DOHH2 (cell line): ENCODE data around the gene SLC19A1.

Experiments
- H3F3A ChIP-seq: fragments of 200-600 bp; sonication (generic), shearing (Covaris generic); 2 replicates; pipeline ENCODE4 v1.6.0; 2016; ENCODE audit warnings: antibody characterized with exemption, mild to moderate bottlenecking; ENCODE audit not compliant: control insufficient read depth, insufficient read depth
- H3K27ac ChIP-seq: fragments of 200-600 bp; sonication (generic); 2 replicates; pipeline ENCODE4 v1.5.1; 2014; ENCODE audit warnings: low read depth, mild to moderate bottlenecking, low read length, moderate library complexity
- H3K27me3 ChIP-seq: fragments of 200-600 bp; sonication (generic); 2 replicates; pipeline ENCODE4 v1.6.1; 2014; ENCODE audit warnings: mild to moderate bottlenecking, low read length, mixed read lengths; ENCODE audit not compliant: control insufficient read depth
- H3K36me3 ChIP-seq: fragments of 200-600 bp; sonication (generic); 2 replicates; pipeline ENCODE4 v1.6.1; 2014; ENCODE audit warnings: mild to moderate bottlenecking, low read length, moderate library complexity, mixed read lengths; ENCODE audit not compliant: control insufficient read depth
- H3K4me1 ChIP-seq: fragments of 200-600 bp; sonication (generic); 2 replicates; pipeline ENCODE4 v1.6.1; 2014; ENCODE audit warnings: mild to moderate bottlenecking, low read length, mixed read lengths; ENCODE audit not compliant: control insufficient read depth
- H3K4me2 ChIP-seq: fragments of 200-600 bp; sonication (generic); 2 replicates; pipeline ENCODE4 v1.6.0; 2014; ENCODE audit warnings: mild to moderate bottlenecking, low read length, moderate library complexity
- H3K4me3 ChIP-seq: fragments of 200-600 bp; sonication (generic); 2 replicates; pipeline ENCODE4 v1.5.1; 2014; ENCODE audit warnings: mild to moderate bottlenecking, low read length, mixed read lengths
- H3K79me2 ChIP-seq: fragments of 200-600 bp; sonication (generic); 2 replicates; pipeline ENCODE4 v1.6.1; 2014; ENCODE audit warnings: mild to moderate bottlenecking, low read length, mixed read lengths; ENCODE audit not compliant: control insufficient read depth
- H3K9me2 ChIP-seq: fragments of 200-600 bp; sonication (generic); replicated peaks from 2 replicates; pipeline ENCODE4 v1.6.1; 2014; ENCODE audit warnings: mild to moderate bottlenecking, low read length, mixed read lengths; ENCODE audit not compliant: control insufficient read depth
- H3K9me3 ChIP-seq: fragments of 200-600 bp; sonication (generic); 2 replicates; pipeline ENCODE4 v1.6.1; 2014; ENCODE audit warnings: antibody characterized with exemption, low read length, mixed read lengths; ENCODE audit not compliant: control insufficient read depth, insufficient read depth
- H4K20me1 ChIP-seq: fragments of 200-600 bp; sonication (generic); 2 replicates; pipeline ENCODE4 v1.6.0; 2014; ENCODE audit warnings: low read depth, mild to moderate bottlenecking, antibody characterized with exemption, low read length, moderate library complexity; ENCODE audit not compliant: control insufficient read depth, insufficient read depth
- CTCF ChIP-seq: fragments of 200-600 bp; sonication (generic); IDR thresholded peaks from one replicate; pipeline ENCODE4 v1.5.1; 2014; ENCODE audit warnings: antibody characterized with exemption, mild to moderate bottlenecking, low read depth, low read length; ENCODE audit not compliant: poor library complexity, severe bottlenecking
- EZH2phosphoT487 ChIP-seq: fragments of 200-600 bp; sonication (generic); IDR thresholded peaks from 2 replicates; pipeline ENCODE4 v1.6.1; 2017; ENCODE audit warnings: borderline replicate concordance, mild to moderate bottlenecking, antibody characterized with exemption, low read length, moderate library complexity, mixed read lengths

The SLC19A1 gene

GRCh38 chr21:45451771-45452182 lies 90.5 kb downstream of the SLC19A1 start:
- Histone ChIP-seq H3K27ac (no peak overlapping the region), H3K36me3 (no peaks in the 10 kb centered on the region), H3K4me1 (no peaks in the 10 kb centered on the region), H4K20me1 (no peaks in the 10 kb centered on the region), H3K9me3 (peaks cover 46% of the 10 kb centered on the region), H3K4me3 (no peak overlapping the region), H3F3A (peaks cover 12% of the 10 kb centered on the region), H3K79me2 (no peaks in the 10 kb centered on the region), H3K27me3 (no peaks in the 10 kb centered on the region), H3K9me2 (no peaks in the 10 kb centered on the region), H3K4me2 (no peak overlapping the region)
- TF ChIP-seq CTCF = no peak
- TF ChIP-seq EZH2phosphoT487 = no peak

DNA sequence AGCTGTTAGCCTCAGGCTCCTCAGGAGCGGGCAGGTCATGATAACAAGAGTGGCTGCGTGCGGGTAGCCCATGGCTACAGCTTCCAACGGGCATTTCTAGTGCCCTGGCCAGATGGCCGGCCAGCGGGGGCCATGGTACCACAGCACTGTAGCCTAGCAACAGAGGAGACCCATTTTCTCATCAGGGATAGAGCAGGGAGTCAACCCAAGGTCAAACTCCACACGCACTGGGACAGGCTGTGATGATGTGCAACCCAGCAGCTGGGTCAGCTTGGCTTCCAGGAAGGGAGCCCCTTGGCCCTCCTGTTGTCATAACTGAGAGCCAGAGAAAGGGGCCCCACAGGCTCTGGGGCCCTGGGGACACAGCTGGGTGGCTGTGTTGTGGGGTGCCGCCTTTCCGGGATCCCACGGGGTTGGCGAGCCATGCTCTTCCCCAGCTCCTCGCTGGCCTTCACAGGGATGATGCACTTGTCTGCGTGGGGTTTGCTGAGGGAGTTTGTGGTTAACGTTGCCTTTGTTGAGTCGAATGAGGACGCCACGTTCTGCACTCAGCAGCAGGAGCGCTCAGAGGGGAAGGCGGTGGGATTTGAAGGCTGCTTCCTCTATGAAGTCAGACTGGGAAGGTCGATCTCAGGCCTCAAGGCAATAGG lies 91.0 kb downstream of the SLC19A1 start:
- no peaks in the 10 kb centered on the region for H3K27me3 ChIP-seq
- H3K9me3 ChIP-seq = peaks cover 46% of the 10 kb centered on the region
- no peaks in the 10 kb centered on the region for H3K4me1 ChIP-seq
- H3F3A ChIP-seq = peaks cover 12% of the 10 kb centered on the region
- H3K4me2 ChIP-seq = no peak overlapping the region
- H3K27ac ChIP-seq = no peak overlapping the region
- H4K20me1 ChIP-seq = no peaks in the 10 kb centered on the region
- H3K4me3 ChIP-seq = no peak overlapping the region
- H3K79me2 ChIP-seq = no peaks in the 10 kb centered on the region
- no peaks in the 10 kb centered on the region for H3K36me3 ChIP-seq
- no peak for TF ChIP-seq EZH2phosphoT487
- no peak for TF ChIP-seq CTCF
- no peaks in the 10 kb centered on the region for H3K9me2 ChIP-seq

DNA sequence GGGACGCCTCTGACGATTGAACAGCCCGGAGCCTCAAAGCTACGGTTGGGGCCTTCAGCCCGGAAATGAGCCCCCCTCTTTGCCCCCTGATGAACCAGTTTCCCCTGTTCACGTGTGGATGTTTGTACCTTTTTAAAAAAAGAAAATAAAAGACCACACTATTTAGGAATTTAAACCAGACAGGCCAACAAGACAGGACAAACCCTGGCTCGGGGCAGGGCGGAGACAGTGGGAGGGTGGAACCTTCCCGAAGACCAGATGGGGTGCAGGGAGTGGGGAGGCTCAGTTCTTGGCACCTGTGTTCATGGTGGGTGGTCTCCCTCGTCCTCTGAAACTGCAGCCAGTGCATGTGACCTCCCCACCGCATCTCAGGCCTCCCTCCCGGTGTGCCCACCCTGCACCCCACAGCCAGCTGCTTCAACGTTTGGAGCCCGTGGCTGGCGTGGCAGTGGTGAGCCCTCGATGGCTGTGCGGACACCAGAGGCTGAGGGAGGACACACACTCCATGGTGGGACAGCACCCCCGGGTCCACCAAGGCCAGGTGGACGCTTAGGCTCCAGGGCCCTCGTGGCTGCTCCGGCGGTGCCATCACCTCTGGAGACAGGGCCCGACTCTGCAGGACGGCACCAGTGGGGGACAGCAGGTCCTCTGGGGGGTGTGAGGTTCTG lies 91.7 kb downstream of the SLC19A1 start:
- no peaks in the 10 kb centered on the region for H3K4me1 ChIP-seq
- peaks cover 12% of the 10 kb centered on the region for H3F3A ChIP-seq
- no peaks in the 10 kb centered on the region for H3K79me2 ChIP-seq
- no peaks in the 10 kb centered on the region for H3K27me3 ChIP-seq
- no peak for TF ChIP-seq EZH2phosphoT487
- TF ChIP-seq CTCF = no peak
- no peaks in the 10 kb centered on the region for H3K36me3 ChIP-seq
- no peak overlapping the region for H3K27ac ChIP-seq
- H3K4me2 ChIP-seq = no peak overlapping the region
- peaks cover 46% of the 10 kb centered on the region for H3K9me3 ChIP-seq
- H4K20me1 ChIP-seq = no peaks in the 10 kb centered on the region
- no peaks in the 10 kb centered on the region for H3K9me2 ChIP-seq
- no peak overlapping the region for H3K4me3 ChIP-seq
